GM15510 (cell line): ENCODE results near the gene TSPYL6.

ENCODE experiments used
- POLR2A ChIP-seq: IDR thresholded peaks from 3 replicates; pipeline ENCODE4 v1.6.1; 2011; ENCODE audit warnings: borderline replicate concordance; ENCODE audit not compliant: insufficient read length; ENCODE audit errors: extremely low read depth

The TSPYL6 gene

DNA sequence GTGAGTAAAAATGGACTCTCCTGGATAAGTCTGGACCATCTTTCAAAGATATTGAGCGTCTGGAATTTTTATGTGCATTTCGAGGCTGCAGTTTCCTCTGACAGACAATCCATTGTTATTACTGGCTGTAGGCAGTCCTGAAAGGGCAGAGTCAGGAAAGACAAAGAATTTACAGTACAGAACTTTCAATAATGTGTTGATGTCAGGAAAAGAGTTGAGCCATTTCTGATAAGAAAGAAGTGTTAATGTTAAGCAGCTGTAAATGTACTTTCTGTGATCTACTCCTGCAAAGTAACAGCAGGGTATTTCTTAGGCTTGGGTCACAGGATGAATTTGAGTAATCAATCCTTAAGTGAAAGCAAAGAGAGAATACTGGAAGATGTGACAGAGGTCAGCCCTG is 29.8 kb downstream of the TSPYL6 start:
- TF ChIP-seq POLR2A: no peak

DNA sequence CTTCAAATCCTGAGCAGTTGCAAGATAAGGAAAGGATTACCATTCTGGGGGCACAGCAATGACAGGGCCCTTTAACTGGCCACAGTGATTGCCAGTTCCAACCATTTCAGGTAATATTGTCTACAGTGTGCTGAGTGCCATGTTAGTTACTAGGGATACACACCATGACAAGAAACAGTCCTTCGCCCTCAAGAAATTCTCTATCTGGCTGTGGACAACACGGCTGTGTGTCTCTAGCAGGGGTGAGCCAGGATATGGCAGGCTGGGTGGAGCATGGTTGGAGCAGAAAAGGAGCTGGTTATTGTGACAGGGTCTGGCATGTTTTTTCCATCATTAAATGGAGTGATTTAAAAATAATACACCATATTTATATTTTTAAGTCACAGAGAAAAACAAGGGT is 31.0 kb downstream of the TSPYL6 start:
- no peak for TF ChIP-seq POLR2A

DNA sequence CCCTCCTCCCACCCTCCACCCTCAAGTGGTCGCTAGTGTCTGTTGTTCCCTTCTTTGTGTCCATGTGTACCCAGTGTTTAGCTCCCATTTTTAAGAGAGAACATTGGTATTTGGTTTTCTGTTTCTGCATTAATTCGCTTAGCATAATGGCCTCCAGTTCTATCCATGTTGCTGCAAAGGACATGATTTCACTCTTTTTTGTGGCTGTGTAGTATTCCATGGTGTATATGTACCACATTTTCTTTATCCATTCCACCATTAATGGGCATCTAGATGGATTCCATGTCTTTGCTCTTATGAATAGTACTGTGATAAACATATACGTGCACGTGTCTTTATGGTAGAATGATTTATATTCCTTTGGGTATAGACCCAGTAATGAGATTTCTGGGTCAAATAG is 42.9 kb downstream of the TSPYL6 start:
- no peak for TF ChIP-seq POLR2A

DNA sequence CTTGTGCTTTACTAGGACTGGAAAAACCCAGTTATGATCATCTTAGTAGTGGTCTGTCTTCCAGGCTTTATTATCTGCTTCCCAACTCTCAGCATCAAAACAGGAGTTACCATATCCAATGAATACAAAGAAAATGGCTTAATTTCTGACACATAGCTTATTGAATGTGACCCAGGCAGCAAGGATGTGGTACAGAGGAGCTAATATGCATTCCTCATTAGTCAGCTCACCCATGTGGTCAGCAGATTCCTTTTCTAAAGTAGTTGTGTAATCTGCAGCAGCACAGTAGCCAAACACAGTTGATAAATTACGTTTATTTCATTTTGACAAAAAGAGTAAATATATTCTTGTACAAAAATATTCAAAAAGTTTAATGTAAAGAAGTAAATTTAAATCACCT is 43.6 kb downstream of the TSPYL6 start:
- no peak for TF ChIP-seq POLR2A

GRCh38 chr2:54209379-54209778 is 46.6 kb downstream of the TSPYL6 start:
- TF ChIP-seq POLR2A: no peak

DNA sequence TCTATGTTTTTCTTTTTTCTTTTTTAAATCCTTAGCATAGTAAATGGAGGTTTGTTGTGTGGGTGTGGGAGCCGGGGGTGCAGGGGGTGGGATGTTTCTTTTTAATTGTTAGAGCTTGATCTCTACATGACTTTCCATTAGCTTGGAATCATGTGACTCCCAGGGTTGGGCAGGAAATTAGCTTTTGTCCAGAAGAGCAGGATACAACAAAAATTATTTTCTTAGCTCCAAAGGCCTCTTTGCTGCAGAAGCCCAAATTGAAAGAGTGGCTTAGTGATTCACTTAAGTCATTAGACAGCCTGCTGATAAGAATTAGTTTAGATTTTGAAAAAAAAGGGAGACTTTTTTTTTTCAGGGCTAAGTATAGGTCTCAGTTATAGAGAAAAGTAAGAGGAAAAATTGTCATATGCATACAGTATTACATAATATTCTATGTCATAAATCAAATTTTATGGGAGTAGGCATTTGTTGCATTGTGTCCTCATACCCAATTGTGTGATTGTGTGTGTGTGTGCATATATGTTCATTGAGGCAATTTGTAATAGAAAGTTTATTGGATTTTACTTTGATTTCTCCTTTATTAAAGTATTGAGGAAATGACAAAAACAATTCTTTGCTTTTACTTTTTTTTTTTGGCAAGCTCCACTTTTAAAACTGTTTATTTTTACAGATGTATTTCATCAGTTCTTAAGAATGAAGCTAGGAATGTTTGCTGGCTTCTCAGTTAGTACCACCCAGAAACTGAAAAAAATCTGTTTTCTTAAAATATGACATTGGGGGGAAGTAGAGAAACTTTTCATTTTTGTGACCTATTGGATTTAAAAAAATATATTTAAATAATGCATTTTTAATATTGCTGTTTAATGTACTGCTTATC is 47.4 kb downstream of the TSPYL6 start:
- no peak for TF ChIP-seq POLR2A

DNA sequence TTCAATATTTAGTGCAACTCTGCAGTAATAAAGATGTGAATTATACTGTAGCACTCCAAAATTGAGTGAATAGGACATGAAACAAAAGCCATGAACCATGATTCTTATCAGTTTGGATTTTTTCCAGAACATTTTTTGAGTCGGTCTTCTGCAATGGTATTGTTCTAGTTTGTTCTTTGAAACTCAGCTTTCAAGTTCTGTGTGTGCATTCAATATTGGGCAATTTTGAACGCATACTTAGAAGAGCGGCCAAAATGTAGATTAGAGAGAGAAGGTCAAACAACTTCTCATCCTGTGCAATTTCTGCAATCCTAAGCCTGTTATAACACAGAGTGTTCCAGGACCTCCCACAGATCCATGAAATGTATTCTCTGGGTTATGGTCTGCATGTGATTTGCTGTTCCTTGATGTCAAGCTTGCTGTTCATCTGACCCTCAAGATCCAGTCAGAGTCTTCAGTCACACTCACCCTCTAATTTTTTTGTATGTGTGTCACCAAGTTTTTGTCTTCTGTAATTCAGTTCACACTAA is 48.3 kb downstream of the TSPYL6 start:
- TF ChIP-seq POLR2A: no peak

DNA sequence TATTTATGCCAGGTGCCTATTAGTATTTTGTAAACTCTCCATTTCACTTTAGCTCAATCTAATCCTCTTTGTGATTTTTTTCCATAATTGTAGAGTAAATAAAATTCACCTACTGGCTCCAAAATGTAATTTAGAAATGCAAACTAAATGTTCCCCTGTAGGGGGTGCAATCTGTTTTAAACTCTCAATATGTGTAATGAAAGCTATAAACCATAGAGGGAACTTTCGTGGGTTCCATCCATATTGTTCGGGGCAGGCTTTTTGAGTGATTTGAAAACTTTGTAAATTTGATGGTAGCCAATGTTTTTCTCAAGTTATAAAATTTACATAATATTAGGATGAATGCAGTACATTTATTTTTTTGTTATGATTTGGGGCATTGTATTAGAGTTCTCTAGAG is 49.4 kb downstream of the TSPYL6 start:
- no peak for TF ChIP-seq POLR2A

GRCh38 chr2:54204476-54204875 is 51.6 kb downstream of the TSPYL6 start:
- TF ChIP-seq POLR2A: no peak
